ENCODE data around the gene WDFY4. TPM values are rescaled to one million over a fixed set of nuclear protein-coding genes. Genes with fewer than 3 reads are reported as not detected.

WDFY4 gene
- total RNA-seq, 1 experiment from 2014 or later: 0.22 TPM

DNA sequence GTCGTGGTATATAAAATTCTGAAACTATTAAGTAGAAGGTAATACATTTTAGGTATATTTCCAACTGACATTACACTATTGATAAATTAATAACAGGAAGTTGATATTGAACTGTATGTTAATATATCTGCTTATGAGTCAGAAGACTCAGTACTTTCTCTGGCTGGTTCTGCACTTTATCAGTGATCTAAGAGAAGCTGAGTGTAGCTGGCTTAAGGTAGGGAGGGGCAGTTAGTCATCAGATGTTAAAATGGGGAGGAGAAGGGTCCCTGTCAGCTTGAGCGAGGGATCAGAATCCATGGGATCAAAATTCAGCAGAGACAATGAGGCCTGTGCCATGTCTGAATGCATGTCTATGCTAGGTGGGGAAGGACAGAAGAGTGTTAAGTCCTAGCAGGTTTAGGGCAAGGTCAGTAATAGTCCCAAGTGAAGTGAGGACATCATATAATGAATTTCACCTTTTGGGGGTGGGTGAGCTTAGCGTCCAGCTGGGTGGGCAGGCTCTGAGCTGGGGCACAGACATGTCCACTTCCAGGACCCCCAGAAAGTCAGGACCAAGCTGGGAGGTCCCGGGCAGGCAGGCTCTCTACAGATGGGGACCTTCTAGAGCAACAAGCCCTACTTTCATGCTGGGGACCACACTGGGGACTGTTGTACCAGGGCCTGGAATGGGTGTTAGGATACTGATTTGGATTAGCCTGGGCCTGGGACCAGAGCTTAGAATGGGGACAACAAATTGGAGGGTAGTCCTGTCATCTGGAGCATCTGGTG lies 82.9 kb downstream of the WDFY4 start (continued):
- TF ChIP-seq EGR1 (IDR thresholded peaks at IDR 0.05; ENCODE audit: low read depth) (no peak), SRF (IDR thresholded peaks at IDR 0.05; ENCODE audit: low read depth) (no peak), RAD21 (IDR thresholded peaks at IDR 0.05; ENCODE audit: low read depth) (no peak), ELF1 (IDR thresholded peaks at IDR 0.05; ENCODE audit: borderline replicate concordance, low read depth) (no peak), EZH2 (IDR thresholded peaks at IDR 0.05) (no peak)

DNA sequence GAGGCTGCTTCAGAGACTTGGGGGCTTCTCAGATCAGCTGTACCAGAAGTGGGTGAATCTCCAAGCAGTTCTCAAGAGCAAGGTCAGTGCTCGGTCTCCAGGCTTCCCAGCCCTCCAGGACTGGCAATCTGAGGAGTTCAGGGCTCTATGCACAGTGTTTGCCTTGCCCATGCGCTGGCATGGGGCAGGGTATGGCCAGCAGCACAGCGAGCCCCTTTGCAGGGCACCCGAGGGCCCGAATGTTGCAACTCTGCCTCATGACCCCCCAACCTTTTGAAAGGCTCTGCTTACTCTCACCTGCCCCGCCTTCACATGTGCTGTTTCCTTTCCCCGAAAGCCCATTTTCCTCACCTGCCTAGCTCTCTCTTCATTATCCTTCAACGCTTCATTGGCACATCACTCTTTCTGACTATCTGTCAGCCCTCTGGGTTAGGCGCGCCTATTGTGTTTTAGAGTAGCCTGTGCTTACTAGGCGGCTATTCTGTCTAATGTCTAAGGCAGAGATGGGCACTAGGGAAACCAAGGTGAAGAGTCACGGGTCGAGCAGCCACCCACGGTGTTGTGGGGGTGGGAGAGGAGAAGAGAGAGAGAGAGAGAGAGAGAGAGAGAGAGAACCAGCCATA lies 83.6 kb downstream of the WDFY4 start:
- ChIA-PET POLR2A (no interaction called here), CTCF (no interaction called here), RAD21 (ENCODE audit: low non-redundant PET in 1 of 2, low total read pairs in 2 of 2, uncharacterized antibody in 2 of 2, unreplicated experiment in 2 of 2) (no interaction called here)
- BruUV-seq (replicated peaks): no TSS peak
- H3K4me1 ChIP-seq (ENCODE audit: control insufficient read depth in 1 of 2, insufficient read depth in 2 of 2, low read length in 2 of 2): no peaks in the 10 kb centered on the region
- intact Hi-C loops (cut with micrococcal nuclease): no loop called here
- no peaks in the 10 kb centered on the region for H3K9me2 ChIP-seq (ENCODE audit: insufficient read depth)
- ATAC-seq (no peak), DNase-seq (ENCODE audit: low read depth, low spot score) (no peak)
- no peaks in the 10 kb centered on the region for H4K20me1 ChIP-seq (ENCODE audit: insufficient read depth)
- H3K9ac ChIP-seq (ENCODE audit: low read length): no peak overlapping the region
- H3K9me3 ChIP-seq (ENCODE audit: control insufficient read depth in 1 of 2, insufficient read depth in 1 of 2, low read depth in 1 of 2, low read length in 2 of 2): no peaks in the 10 kb centered on the region
- H3K27me3 ChIP-seq (ENCODE audit: insufficient read depth, low read length): peaks cover 42% of the 10 kb centered on the region
- H3K36me3 ChIP-seq (ENCODE audit: control insufficient read depth in 1 of 2, insufficient read depth in 2 of 2, low read length in 2 of 2): no peaks in the 10 kb centered on the region
- no peak overlapping the region for H3K4me2 ChIP-seq (ENCODE audit: low read length)
- H3K4me3 ChIP-seq (replicated peaks in 1 of 2; ENCODE audit: low read depth in 1 of 2, low read length in 2 of 2): no peak overlapping the region
- no peak overlapping the region for H2AFZ ChIP-seq (ENCODE audit: low read depth, low read length, poor library complexity, severe bottlenecking)
- no peak overlapping the region for H3K27ac ChIP-seq (ENCODE audit: low read depth, low read length)
- TF ChIP-seq SIN3A (IDR thresholded peaks at IDR 0.05; ENCODE audit: low read depth): no peak
- no peak for TF ChIP-seq EZH2 (IDR thresholded peaks at IDR 0.05)
- no peak for TF ChIP-seq JUND (IDR thresholded peaks at IDR 0.05)
- no peak for TF ChIP-seq ZNF274 (IDR thresholded peaks at IDR 0.05; ENCODE audit: low read depth, low read length)
- TF ChIP-seq POLR2AphosphoS5 (IDR thresholded peaks at IDR 0.05; ENCODE audit: low read depth, low read length): no peak
- TF ChIP-seq, protein P1, sequence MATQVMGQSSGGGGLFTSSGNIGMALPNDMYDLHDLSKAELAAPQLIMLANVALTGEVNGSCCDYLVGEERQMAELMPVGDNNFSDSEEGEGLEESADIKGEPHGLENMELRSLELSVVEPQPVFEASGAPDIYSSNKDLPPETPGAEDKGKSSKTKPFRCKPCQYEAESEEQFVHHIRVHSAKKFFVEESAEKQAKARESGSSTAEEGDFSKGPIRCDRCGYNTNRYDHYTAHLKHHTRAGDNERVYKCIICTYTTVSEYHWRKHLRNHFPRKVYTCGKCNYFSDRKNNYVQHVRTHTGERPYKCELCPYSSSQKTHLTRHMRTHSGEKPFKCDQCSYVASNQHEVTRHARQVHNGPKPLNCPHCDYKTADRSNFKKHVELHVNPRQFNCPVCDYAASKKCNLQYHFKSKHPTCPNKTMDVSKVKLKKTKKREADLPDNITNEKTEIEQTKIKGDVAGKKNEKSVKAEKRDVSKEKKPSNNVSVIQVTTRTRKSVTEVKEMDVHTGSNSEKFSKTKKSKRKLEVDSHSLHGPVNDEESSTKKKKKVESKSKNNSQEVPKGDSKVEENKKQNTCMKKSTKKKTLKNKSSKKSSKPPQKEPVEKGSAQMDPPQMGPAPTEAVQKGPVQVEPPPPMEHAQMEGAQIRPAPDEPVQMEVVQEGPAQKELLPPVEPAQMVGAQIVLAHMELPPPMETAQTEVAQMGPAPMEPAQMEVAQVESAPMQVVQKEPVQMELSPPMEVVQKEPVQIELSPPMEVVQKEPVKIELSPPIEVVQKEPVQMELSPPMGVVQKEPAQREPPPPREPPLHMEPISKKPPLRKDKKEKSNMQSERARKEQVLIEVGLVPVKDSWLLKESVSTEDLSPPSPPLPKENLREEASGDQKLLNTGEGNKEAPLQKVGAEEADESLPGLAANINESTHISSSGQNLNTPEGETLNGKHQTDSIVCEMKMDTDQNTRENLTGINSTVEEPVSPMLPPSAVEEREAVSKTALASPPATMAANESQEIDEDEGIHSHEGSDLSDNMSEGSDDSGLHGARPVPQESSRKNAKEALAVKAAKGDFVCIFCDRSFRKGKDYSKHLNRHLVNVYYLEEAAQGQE (IDR thresholded peaks at IDR 0.05; ENCODE audit: low read depth): no peak
- no peak for TF ChIP-seq POLR2A (IDR thresholded peaks at IDR 0.05; ENCODE audit: borderline replicate concordance, extremely low read depth, insufficient read depth, insufficient read length)
- TF ChIP-seq ZFX (IDR thresholded peaks at IDR 0.05): no peak
- no peak for TF ChIP-seq TCF7L2 (IDR thresholded peaks at IDR 0.05; ENCODE audit: borderline replicate concordance, extremely low read depth, insufficient read depth, insufficient read length)
- TF ChIP-seq, protein P2, sequence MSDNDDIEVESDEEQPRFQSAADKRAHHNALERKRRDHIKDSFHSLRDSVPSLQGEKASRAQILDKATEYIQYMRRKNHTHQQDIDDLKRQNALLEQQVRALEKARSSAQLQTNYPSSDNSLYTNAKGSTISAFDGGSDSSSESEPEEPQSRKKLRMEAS (IDR thresholded peaks at IDR 0.05): no peak
- TF ChIP-seq RAD21 (IDR thresholded peaks at IDR 0.05; ENCODE audit: low read depth): no peak
- TF ChIP-seq CEBPB (IDR thresholded peaks at IDR 0.05; ENCODE audit: low read depth): no peak
- no peak for TF ChIP-seq EGR1 (IDR thresholded peaks at IDR 0.05; ENCODE audit: low read depth)
- H3K79me2 ChIP-seq (ENCODE audit: insufficient read depth, low read length): no peaks in the 10 kb centered on the region
